GM18508 (cell line): ENCODE data around the gene PMPCA.

Experiments used
- ATAC-seq: cut with Tn5 transposase; IDR thresholded peaks from one replicate; pipeline ENCODE4 v1.9.1; 2021; ENCODE audit warnings: moderate number of reproducible peaks; ENCODE audit not compliant: insufficient read depth, unreplicated experiment

The PMPCA gene

DNA sequence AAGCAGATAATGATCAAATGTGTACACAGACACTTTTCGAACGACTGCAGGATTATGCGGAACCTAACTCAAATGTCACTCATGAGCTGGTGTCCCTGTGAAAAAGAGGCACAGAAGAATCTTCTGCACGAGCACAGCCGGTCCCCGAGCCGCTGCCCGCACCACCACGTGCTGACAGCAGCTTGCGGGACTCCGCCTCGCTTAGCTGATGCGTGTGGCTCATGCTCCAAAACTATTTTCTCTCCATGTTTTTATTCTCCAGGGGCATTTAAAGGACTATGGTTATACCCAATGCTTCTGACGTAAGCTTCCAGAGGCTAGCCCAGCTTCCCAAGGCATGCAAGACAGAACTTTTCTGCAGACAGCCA, 62.9 kb downstream of the PMPCA start:
- ATAC-seq = no peak
